Thyroid gland (tissue), 4 donors: ENCODE results near the gene NAT8L. TPM values are rescaled to one million over a fixed set of nuclear protein-coding genes. Genes with fewer than 3 reads are reported as not detected.
"Not testable (repeated sequence)": the region's sequence is repeated elsewhere in the genome, so short reads cannot be mapped to it uniquely, and the experiment has no call there.

ENCODE experiments used
- DNase-seq, 2 donors: peaks; one replicate each; pipeline ENCODE4 v3.0.0-alpha.2; 2019
- H3K27ac ChIP-seq, 3 donors: fragments of 200-600 bp; sonication (generic); 1 replicate in 2 of 3; 2 replicates in 1 of 3; pipeline ENCODE4 v1.5.1; 2016 to 2019; ENCODE audit warnings: mild to moderate bottlenecking in 1 of 3, moderate library complexity in 1 of 3
- H3K27me3 ChIP-seq: fragments of 200-600 bp; sonication (generic); one replicate; pipeline ENCODE4 v1.5.1; 2019
- H3K36me3 ChIP-seq, 2 donors: fragments of 200-600 bp; sonication (generic); one replicate each; pipeline ENCODE4 v1.5.1; 2016 to 2019
- H3K4me1 ChIP-seq, 2 donors: fragments of 200-600 bp; sonication (generic); one replicate each; pipeline ENCODE4 v1.5.1; 2017 to 2019
- H3K4me3 ChIP-seq, 3 donors: fragments of 200-600 bp; sonication (generic); replicated peaks in 1 of 3; 1 replicate in 2 of 3; 2 replicates in 1 of 3; pipeline ENCODE4 v1.5.1; 2016; ENCODE audit warnings: mild to moderate bottlenecking in 1 of 3
- H3K9me3 ChIP-seq: fragments of 200-600 bp; sonication (generic); one replicate; pipeline ENCODE4 v1.5.1; 2017
- CTCF ChIP-seq, 6 experiments: fragments of 200-600 bp in 3 of 6; fragments of 450-650 bp in 3 of 6; sonication (generic) in 3 of 6; IDR thresholded peaks; one replicate each; pipeline ENCODE4 v1.5.1; 2016 to 2019; ENCODE audit warnings: antibody characterized with exemption in 6 of 6, mild to moderate bottlenecking in 2 of 6, inconsistent platforms in 1 of 6, moderate library complexity in 1 of 6
- POLR2A ChIP-seq, 2 donors: fragments of 450-650 bp; IDR thresholded peaks; one replicate each; pipeline ENCODE4 v1.6.1; 2017; ENCODE audit warnings: antibody characterized with exemption in 2 of 2, mild to moderate bottlenecking in 2 of 2, moderate library complexity in 1 of 2
- WGBS, 2 donors: methylation state at CpG; one replicate each; pipeline ENCODE4 v1.1.5; 2017; 5-methylcytosine and 5-hydroxymethylcytosine counted together
- intact Hi-C: fragments of 100-400 bp; cut with DNase I; formaldehyde crosslinking; loops from one replicate; pipeline ENCODE4 v1.15.1; 2023
- total RNA-seq, 4 donors: library from RNA; depleted of rRNA; stranded (reverse); fragments of >200 nt; gene quantifications; one replicate each; pipeline ENCODE4 v1.2.3, GENCODE V29; 2016

NAT8L gene
- total RNA-seq, 4 donors from 2014 or later, result 1.3 to 1.8 (median 1.5) TPM

- no peaks in the 10 kb centered on the region for H3K9me3 ChIP-seq
- no peaks in the 10 kb centered on the region for H3K36me3 ChIP-seq
- intact Hi-C loops, result no loop called here
- no peaks in the 10 kb centered on the region for H3K4me1 ChIP-seq
- no peak overlapping the region for H3K27ac ChIP-seq
- H3K4me3 ChIP-seq, result no peak overlapping the region
- TF ChIP-seq POLR2A (IDR thresholded peaks at IDR 0.05) (no peak), CTCF (IDR thresholded peaks at IDR 0.05) (no peak)
- no peak for DNase-seq
- H3K27me3 ChIP-seq, result no peaks in the 10 kb centered on the region
Measured at GRCh38 chr4:2024683-2025082, 34.4 kb upstream of the NAT8L start.

GRCh38 chr4:2025817-2026216 lies 33.3 kb upstream of the NAT8L start:
- no peaks in the 10 kb centered on the region for H3K4me1 ChIP-seq
- DNase-seq, result no peak
- H3K9me3 ChIP-seq, result no peaks in the 10 kb centered on the region
- TF ChIP-seq POLR2A (IDR thresholded peaks at IDR 0.05), result no peak
- TF ChIP-seq CTCF (IDR thresholded peaks at IDR 0.05), result no peak
- no peaks in the 10 kb centered on the region for H3K36me3 ChIP-seq
- intact Hi-C loops, result no loop called here
- no peaks in the 10 kb centered on the region for H3K27me3 ChIP-seq
- H3K4me3 ChIP-seq, result no peak overlapping the region
- H3K27ac ChIP-seq, result no peak overlapping the region

- H3K27ac ChIP-seq, H3K27me3 ChIP-seq, H3K4me3 ChIP-seq, DNase-seq, H3K9me3 ChIP-seq, intact Hi-C loops, H3K36me3 ChIP-seq, H3K4me1 ChIP-seq: not testable (repeated sequence)
- 84 to 89% methylated on average over 4 of the region's 4 CpGs for WGBS, 2 donors
Measured at GRCh38 chr4:2027120-2027519, 32.0 kb upstream of the NAT8L start.

GRCh38 chr4:2031161-2031560 lies 28.0 kb upstream of the NAT8L start:
- H3K4me3 ChIP-seq, H3K27me3 ChIP-seq, H3K4me1 ChIP-seq, H3K9me3 ChIP-seq, H3K27ac ChIP-seq, H3K36me3 ChIP-seq, intact Hi-C loops, DNase-seq: not testable (repeated sequence)

- WGBS, 2 donors, result 87 to 92% methylated on average over 10 of the region's 10 CpGs
- DNase-seq, result no peak
- intact Hi-C loops, result no loop called here
- Histone ChIP-seq H3K4me1 (peaks cover 6 to 11% of the 10 kb centered on the region in 2 donors), H3K4me3 (no peak overlapping the region), H3K27me3 (no peaks in the 10 kb centered on the region), H3K27ac (no peak overlapping the region), H3K9me3 (no peaks in the 10 kb centered on the region), H3K36me3 (no peaks in the 10 kb centered on the region)
- TF ChIP-seq CTCF (IDR thresholded peaks at IDR 0.05) (no peak), POLR2A (IDR thresholded peaks at IDR 0.05) (no peak)
Measured at GRCh38 chr4:2036327-2036726, 22.8 kb upstream of the NAT8L start.

GRCh38 chr4:2036866-2037265 lies 22.3 kb upstream of the NAT8L start:
- Histone ChIP-seq H3K9me3 (no peaks in the 10 kb centered on the region), H3K4me1 (peaks cover 11 to 15% of the 10 kb centered on the region in 2 donors), H3K27me3 (no peaks in the 10 kb centered on the region), H3K27ac (no peak overlapping the region), H3K36me3 (no peaks in the 10 kb centered on the region), H3K4me3 (no peak overlapping the region)
- DNase-seq, result no peak
- TF ChIP-seq POLR2A (IDR thresholded peaks at IDR 0.05) (no peak), CTCF (IDR thresholded peaks at IDR 0.05) (no peak)
- intact Hi-C loops, result no loop called here
- WGBS, 2 donors, result 74% methylated on average over 7 of the region's 7 CpGs
